Endothelial cell of umbilical vein (primary cell): ENCODE measurements around the gene SUPT16H. TPM values are rescaled to one million over a fixed set of nuclear protein-coding genes. Genes with fewer than 3 reads are reported as not detected.

Source experiments
- BruUV-seq: library from RNA; stranded (reverse); fragments of 400-500 nt; replicated peaks from 2 replicates; lab custom pipeline; 2021; lab: Mats Ljungman, UMichigan
- CTCF ChIA-PET: fragments of 300-600, 350-600 bp; sonication (Branson Sonifier 250); formaldehyde crosslinking; loops from one replicate; lab custom pipeline; 2021; ENCODE audit warnings: antibody characterized with exemption, inconsistent platforms; lab: Charles Lee
- POLR2A ChIA-PET: fragments of 300-600, 350-600 bp; sonication (Branson Sonifier 250); formaldehyde crosslinking; loops from one replicate; lab custom pipeline; 2021; ENCODE audit warnings: antibody characterized with exemption, inconsistent platforms; lab: Charles Lee
- DNase-seq: peaks from one replicate; pipeline ENCODE4 v3.0.0-alpha.2; 2011; ENCODE audit warnings: low read depth, low spot score
- FAIRE-seq: peaks from 2 replicates; lab custom pipeline; 2011; peaks lifted over from hg19 to GRCh38; lab: Jason Lieb, UNC
- H2AFZ ChIP-seq: 2 replicates; pipeline ENCODE4 v1.6.0; 2012; ENCODE audit warnings: low read depth, low read length, control low read depth, inconsistent platforms
- H3K27ac ChIP-seq: 2 replicates; pipeline ENCODE4 v1.5.1; 2011; ENCODE audit warnings: low read depth, mild to moderate bottlenecking, control low read depth, low read length, moderate library complexity; ENCODE audit not compliant: insufficient read depth
- H3K27me3 ChIP-seq, 2 experiments: 2 replicates each; pipeline versions ENCODE4 v1.6.0 to v1.6.1; 2011; ENCODE audit warnings: low read length in 2 of 2, mixed read lengths in 1 of 2; ENCODE audit not compliant: control insufficient read depth in 2 of 2, insufficient read depth in 2 of 2
- H3K36me3 ChIP-seq, 2 experiments: 2 replicates in 1 of 2; 3 replicates in 1 of 2; pipeline ENCODE4 v1.5.1; 2011; ENCODE audit warnings: low read length in 2 of 2, mild to moderate bottlenecking in 1 of 2, moderate library complexity in 1 of 2; ENCODE audit not compliant: control insufficient read depth in 2 of 2, insufficient read depth in 2 of 2; ENCODE audit errors: extremely low read depth in 1 of 2
- H3K4me1 ChIP-seq: 3 replicates; pipeline ENCODE4 v1.5.1; 2011; ENCODE audit warnings: mild to moderate bottlenecking, low read length; ENCODE audit not compliant: control insufficient read depth, insufficient read depth; ENCODE audit errors: extremely low read depth
- H3K4me2 ChIP-seq: 2 replicates; pipeline ENCODE4 v1.6.1; 2011; ENCODE audit warnings: low read length, control low read depth, mixed read lengths; ENCODE audit not compliant: insufficient read depth
- H3K4me3 ChIP-seq, 3 experiments: fragments of 200-600 bp in 1 of 3; sonication (generic), shearing (Covaris generic) in 1 of 3; replicated peaks in 1 of 3; 2 replicates each; pipeline ENCODE4 v1.5.1; 2011 to 2016; ENCODE audit warnings: control low read depth in 3 of 3, low read length in 3 of 3, mild to moderate bottlenecking in 2 of 3, inconsistent platforms in 1 of 3, low read depth in 1 of 3, moderate library complexity in 1 of 3; ENCODE audit not compliant: insufficient read depth in 1 of 3
- H3K79me2 ChIP-seq: 2 replicates; pipeline ENCODE4 v1.6.0; 2012; ENCODE audit warnings: low read length, inconsistent platforms; ENCODE audit not compliant: control insufficient read depth, insufficient read depth
- H3K9ac ChIP-seq: replicated peaks from 2 replicates; pipeline ENCODE3; 2011; ENCODE audit warnings: low read length, control low read depth; ENCODE audit not compliant: insufficient read depth; ENCODE audit errors: extremely low read depth
- H3K9me1 ChIP-seq: replicated peaks from 3 replicates; pipeline ENCODE4 v1.6.0; 2011; ENCODE audit warnings: mild to moderate bottlenecking, low read length; ENCODE audit not compliant: control insufficient read depth, insufficient read depth; ENCODE audit errors: extremely low read depth
- H3K9me3 ChIP-seq: replicated peaks from 2 replicates; pipeline ENCODE4 v1.5.1; 2012; ENCODE audit warnings: low read length, inconsistent platforms; ENCODE audit not compliant: control insufficient read depth, insufficient read depth
- H4K20me1 ChIP-seq: replicated peaks from 2 replicates; pipeline ENCODE3; 2011; ENCODE audit warnings: mild to moderate bottlenecking, low read length; ENCODE audit not compliant: control insufficient read depth, insufficient read depth; ENCODE audit errors: extremely low read depth
- CTCF ChIP-seq, 2 donors: IDR thresholded peaks; 1 replicate in 1 of 2; 2 replicates in 1 of 2; pipeline ENCODE4 v1.5.1; 2011; ENCODE audit warnings: low read length in 2 of 2, mild to moderate bottlenecking in 2 of 2, moderate library complexity in 2 of 2, control low read depth in 1 of 2, inconsistent platforms in 1 of 2, low read depth in 1 of 2; ENCODE audit not compliant: insufficient read depth in 1 of 2; ENCODE audit errors: extremely low read depth in 1 of 2
- EZH2 ChIP-seq: IDR thresholded peaks from 2 replicates; pipeline ENCODE4 v1.6.1; 2012; ENCODE audit warnings: borderline replicate concordance, low read depth, mild to moderate bottlenecking, moderate library complexity, low read length, inconsistent platforms; ENCODE audit not compliant: severe bottlenecking
- FOS ChIP-seq: IDR thresholded peaks from 2 replicates; pipeline ENCODE4 v1.6.1; 2011; ENCODE audit warnings: mild to moderate bottlenecking, low read length, moderate library complexity, borderline replicate concordance; ENCODE audit not compliant: insufficient read depth
- GATA2 ChIP-seq: IDR thresholded peaks from 2 replicates; pipeline ENCODE4 v1.7.0; 2011; ENCODE audit warnings: low read depth, mild to moderate bottlenecking, moderate library complexity, mixed read lengths, low read length; ENCODE audit not compliant: insufficient read length, insufficient read depth
- JUN ChIP-seq: IDR thresholded peaks from 2 replicates; pipeline ENCODE4 v1.6.1; 2011; ENCODE audit warnings: borderline replicate concordance, low read depth; ENCODE audit not compliant: insufficient read length, insufficient read depth
- MAX ChIP-seq: IDR thresholded peaks from 2 replicates; pipeline ENCODE4 v1.6.1; 2011; ENCODE audit not compliant: insufficient read depth, insufficient read length
- MYC ChIP-seq: IDR thresholded peaks from one replicate; pipeline ENCODE4 v1.6.1; 2011; ENCODE audit warnings: mild to moderate bottlenecking, low read depth, low read length
- POLR2A ChIP-seq: IDR thresholded peaks from 2 replicates; pipeline ENCODE4 v1.6.1; 2012; ENCODE audit warnings: low read depth, mild to moderate bottlenecking, control low read depth, low read length
- POLR2AphosphoS5 ChIP-seq: IDR thresholded peaks from 2 replicates; pipeline ENCODE4 v1.6.1; 2012; ENCODE audit warnings: low read depth, mild to moderate bottlenecking, control low read depth, low read length, moderate library complexity; ENCODE audit not compliant: insufficient read depth
- dilution Hi-C: fragments of 300-500 bp; cut with MboI; formaldehyde crosslinking; loops from one replicate; pipeline ENCODE4 v1.15.0; 2019; ENCODE audit warnings: low sequenced_read_pairs; ENCODE audit not compliant: extremely low pct_ligation_motif_present
- intact Hi-C: fragments of 100-400 bp; cut with micrococcal nuclease; formaldehyde crosslinking; loops from one replicate; pipeline ENCODE4 v1.10.0; 2022
- polyA plus RNA-seq, 4 experiments: library from polyadenylated mRNA; depleted of rRNA in 3 of 4; stranded (reverse) in 3 of 4; unstranded in 1 of 4; fragments of >200 nt; gene quantifications; 2 replicates each; pipeline versions ENCODE4 v1.2.1 to v1.2.3, GENCODE V29; 2011 to 2012; ENCODE audit warnings: missing spikeins in 1 of 4
- total RNA-seq: library from RNA; stranded (reverse); gene quantifications from 2 replicates; pipeline ENCODE4 v1.2.3, GENCODE V29; 2021

Gene SUPT16H
- total and polyA plus RNA-seq, 2 donors (not counting 3 experiments of a cell fraction or from before 2014, with no cell fraction given) = 53.1 to 100 TPM

- Histone ChIP-seq H2AFZ (no peak overlapping the region), H3K9ac (no peak overlapping the region), H3K9me1 (no peaks in the 10 kb centered on the region), H3K27me3 (peaks cover 0 to 4% of the 10 kb centered on the region in 2 experiments), H3K4me1 (no peaks in the 10 kb centered on the region), H4K20me1 (no peaks in the 10 kb centered on the region), H3K9me3 (no peaks in the 10 kb centered on the region), H3K79me2 (no peaks in the 10 kb centered on the region), H3K36me3 (no peaks in the 10 kb centered on the region), H3K4me2 (no peak overlapping the region), H3K27ac (no peak overlapping the region), H3K4me3 (no peak overlapping the region)
- intact Hi-C loops = no loop called here
- dilution Hi-C loops = no loop called here
- no TSS peak for BruUV-seq
- FAIRE-seq (no peak), DNase-seq (no peak)
- TF ChIP-seq MYC (no peak), JUN (no peak), MAX (no peak), POLR2A (no peak), EZH2 (no peak), GATA2 (no peak), CTCF (IDR thresholded peaks at IDR 0.05; ENCODE audit: extremely low read depth in 1 of 2, insufficient read depth in 1 of 2, low read depth in 1 of 2, low read length in 2 of 2) (no peak), POLR2AphosphoS5 (no peak), FOS (no peak)
- ChIA-PET CTCF (interaction anchor here (1.7 kb wide), 1 partner anchor 12 kb away, joined by 5 read pairs; no protein-coding TSS in a partner anchor), POLR2A (no interaction called here)
Measured at GRCh38 chr14:21334202-21334906, 49.5 kb downstream of the SUPT16H start.
